T-helper 1 cell treated with Interleukin-12 subunit alpha and Interleukin-12 subunit beta and Interleukin-4 antibody, amounts not matched to agents 30 μg/mL and 1 μg/mL, for 36 hours (primary cell): Measurements from ENCODE around the gene VAT1L.

Source experiments
- H3K27ac Mint-ChIP-seq: one replicate; pipeline ENCODE4 v1.8.0; 2021; ENCODE audit warnings: mild to moderate bottlenecking, mixed read lengths
- H3K27me3 Mint-ChIP-seq: one replicate; pipeline ENCODE4 v1.8.0; 2021; ENCODE audit warnings: low read depth, mixed read lengths
- H3K36me3 Mint-ChIP-seq: one replicate; pipeline ENCODE4 v1.8.0; 2021; ENCODE audit warnings: low read depth, mixed read lengths
- H3K4me1 Mint-ChIP-seq: one replicate; pipeline ENCODE4 v1.8.0; 2021; ENCODE audit warnings: low read depth, mixed read lengths
- H3K4me3 Mint-ChIP-seq: one replicate; pipeline ENCODE4 v1.8.0; 2021; ENCODE audit warnings: mild to moderate bottlenecking, moderate library complexity, mixed read lengths
- H3K9me3 Mint-ChIP-seq: one replicate; pipeline ENCODE4 v1.8.0; 2021; ENCODE audit warnings: mixed read lengths

The VAT1L gene

DNA sequence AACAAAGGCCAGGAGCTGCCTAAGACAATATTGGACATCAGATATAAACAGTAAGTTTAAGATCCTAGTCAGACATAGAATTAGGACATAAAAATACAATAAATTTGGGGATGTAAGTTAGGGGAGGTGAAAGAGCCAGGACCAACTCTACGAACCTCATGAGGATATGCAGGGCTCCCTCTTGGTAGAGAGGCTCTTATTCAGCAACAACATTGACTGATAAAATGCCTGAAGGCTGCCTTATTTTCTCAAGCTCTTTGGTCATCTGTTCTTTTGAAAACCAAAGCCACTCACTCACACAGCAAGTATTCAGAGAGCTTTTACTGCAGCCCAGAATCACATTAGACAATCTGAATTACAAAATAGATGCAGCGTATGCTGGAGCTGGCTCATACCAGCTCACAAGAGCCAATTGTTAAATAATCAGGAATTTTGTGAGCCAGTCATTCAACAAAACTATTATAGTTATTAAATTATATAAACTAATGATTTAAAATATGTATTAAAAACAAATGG, 125.4 kb downstream of the VAT1L start:
- Mint-ChIP-seq H3K36me3 (no peaks in the 10 kb centered on the region), H3K4me3 (no peak overlapping the region), H3K27ac (no peak overlapping the region), H3K27me3 (no peaks in the 10 kb centered on the region), H3K4me1 (no peaks in the 10 kb centered on the region), H3K9me3 (no peaks in the 10 kb centered on the region)

DNA sequence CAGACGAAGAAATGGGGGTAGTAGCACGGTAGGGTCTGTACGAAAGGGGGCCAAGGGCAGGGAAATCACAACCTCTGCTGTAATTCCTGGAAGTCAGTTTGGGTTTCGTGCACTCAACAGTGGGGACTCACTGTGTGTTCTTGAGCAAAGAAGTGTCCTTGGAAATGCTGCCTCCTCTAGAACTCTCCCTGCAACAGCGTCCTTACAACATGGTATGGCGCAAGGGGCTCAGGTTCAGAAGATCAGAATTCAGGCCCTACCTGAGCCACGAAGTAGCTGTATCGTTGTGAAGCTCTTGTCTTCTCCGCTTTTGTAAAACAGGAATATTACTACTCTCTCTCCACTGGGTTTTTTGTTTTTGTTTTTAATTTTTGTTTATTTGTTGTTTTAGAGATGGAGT, 127.7 kb downstream of the VAT1L start:
- Mint-ChIP-seq H3K9me3 (no peaks in the 10 kb centered on the region), H3K4me3 (no peak overlapping the region), H3K27ac (no peak overlapping the region), H3K4me1 (no peaks in the 10 kb centered on the region), H3K36me3 (no peaks in the 10 kb centered on the region), H3K27me3 (no peaks in the 10 kb centered on the region)

DNA sequence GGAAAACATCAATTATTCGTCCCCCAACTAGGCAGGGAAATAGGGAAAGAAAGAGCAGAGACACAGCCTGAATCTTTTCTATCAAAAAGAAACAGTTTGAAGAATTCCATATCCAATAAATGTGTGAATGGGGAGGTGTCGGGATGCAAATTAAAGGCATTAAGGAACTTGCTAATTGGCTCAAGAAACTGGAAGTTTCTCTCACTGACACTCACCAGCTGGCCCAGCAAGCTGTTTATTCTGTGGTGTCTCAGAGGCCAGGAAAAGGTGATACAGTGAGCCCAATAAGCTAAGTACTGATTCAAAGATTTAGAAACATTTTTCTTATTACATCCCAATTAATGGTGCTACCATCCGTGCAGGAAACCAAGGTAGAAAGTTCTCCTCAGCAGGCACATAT, 129.6 kb downstream of the VAT1L start:
- Mint-ChIP-seq H3K9me3 (no peaks in the 10 kb centered on the region), H3K27ac (no peak overlapping the region)

DNA sequence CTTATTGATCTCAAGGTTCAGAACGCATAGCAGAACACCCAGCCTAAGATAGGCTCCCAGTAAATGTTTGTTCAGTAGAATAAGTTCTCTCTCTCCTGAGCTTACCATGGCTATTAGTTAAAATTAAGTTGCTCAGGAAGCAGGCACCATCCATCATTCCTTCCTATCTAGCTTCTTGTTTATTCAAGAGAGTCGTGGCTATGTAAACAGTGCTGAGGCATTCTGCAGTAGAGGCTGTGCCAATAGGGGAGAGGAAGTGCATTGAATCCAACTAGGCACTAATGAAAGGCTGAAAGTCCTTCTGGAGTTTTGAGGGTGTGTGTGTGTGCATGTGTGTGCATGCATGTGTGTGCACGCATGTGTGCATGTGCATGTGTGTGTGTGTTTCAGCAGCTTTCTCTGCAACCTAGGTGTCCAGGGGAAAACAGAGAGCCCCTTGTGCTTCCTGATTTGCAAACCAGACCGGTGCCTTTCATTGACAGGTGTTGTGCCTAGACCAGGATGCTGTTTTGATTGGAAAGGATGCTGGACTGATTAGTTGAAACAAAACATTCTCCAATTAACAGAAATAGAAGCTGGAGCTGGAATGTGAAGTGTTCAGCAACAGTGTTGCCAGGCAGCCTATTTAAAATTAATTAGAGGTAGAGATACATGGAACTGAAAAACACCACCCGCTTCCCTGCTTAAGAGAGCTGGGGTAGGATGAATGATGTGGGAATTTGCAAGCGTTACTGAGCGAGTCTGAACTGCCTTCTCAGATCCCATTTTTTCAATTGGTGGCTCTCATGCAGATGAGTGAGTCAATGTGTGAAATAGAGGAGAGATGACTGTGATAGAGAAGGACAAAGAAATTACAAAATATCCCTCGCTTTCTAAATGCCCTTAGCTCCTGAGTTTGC, 130.7 kb downstream of the VAT1L start:
- no peaks in the 10 kb centered on the region for H3K4me1 Mint-ChIP-seq
- no peak overlapping the region for H3K27ac Mint-ChIP-seq
- H3K9me3 Mint-ChIP-seq: no peaks in the 10 kb centered on the region
- no peaks in the 10 kb centered on the region for H3K36me3 Mint-ChIP-seq
- H3K4me3 Mint-ChIP-seq: no peak overlapping the region
- no peaks in the 10 kb centered on the region for H3K27me3 Mint-ChIP-seq

More for the DNA sequence above, 129.6 kb downstream of the VAT1L start:
- H3K36me3 Mint-ChIP-seq: no peaks in the 10 kb centered on the region
- no peaks in the 10 kb centered on the region for H3K4me1 Mint-ChIP-seq
- H3K27me3 Mint-ChIP-seq: no peaks in the 10 kb centered on the region
- no peak overlapping the region for H3K4me3 Mint-ChIP-seq

DNA sequence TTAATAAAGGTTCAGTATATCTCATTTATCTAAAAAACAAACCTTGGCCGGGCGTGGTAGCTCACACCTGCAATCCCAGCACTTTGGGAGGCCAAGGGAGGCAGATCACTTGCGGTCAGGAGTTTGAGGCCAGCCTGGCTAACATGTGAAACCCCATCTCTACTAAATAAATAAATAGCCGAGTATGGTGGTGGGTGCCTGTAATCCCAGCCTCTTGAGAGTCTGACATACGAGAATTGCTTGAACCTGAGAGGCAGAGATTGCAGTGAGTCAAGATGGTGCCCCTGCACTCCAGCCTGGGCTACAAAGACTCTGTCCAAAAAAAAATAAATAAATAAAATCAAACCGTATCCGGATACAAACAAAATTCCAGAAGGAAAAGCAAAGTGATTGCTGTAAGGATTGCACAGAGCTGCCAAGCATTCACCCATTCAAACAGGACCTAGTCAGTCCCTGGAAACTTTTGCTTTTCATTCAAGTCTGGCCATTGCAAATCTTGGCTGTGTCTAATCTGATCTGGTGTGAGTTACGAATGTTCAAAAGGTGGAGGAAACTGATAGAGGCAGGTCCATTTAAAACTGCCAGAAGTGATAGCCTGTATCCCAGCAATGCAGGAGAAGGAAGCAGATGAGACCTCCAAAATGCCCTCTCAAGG, 131.5 kb downstream of the VAT1L start:
- H3K4me1 Mint-ChIP-seq: no peaks in the 10 kb centered on the region
- no peaks in the 10 kb centered on the region for H3K9me3 Mint-ChIP-seq
- no peak overlapping the region for H3K4me3 Mint-ChIP-seq
- H3K27ac Mint-ChIP-seq: no peak overlapping the region
- H3K36me3 Mint-ChIP-seq: no peaks in the 10 kb centered on the region
- no peaks in the 10 kb centered on the region for H3K27me3 Mint-ChIP-seq

DNA sequence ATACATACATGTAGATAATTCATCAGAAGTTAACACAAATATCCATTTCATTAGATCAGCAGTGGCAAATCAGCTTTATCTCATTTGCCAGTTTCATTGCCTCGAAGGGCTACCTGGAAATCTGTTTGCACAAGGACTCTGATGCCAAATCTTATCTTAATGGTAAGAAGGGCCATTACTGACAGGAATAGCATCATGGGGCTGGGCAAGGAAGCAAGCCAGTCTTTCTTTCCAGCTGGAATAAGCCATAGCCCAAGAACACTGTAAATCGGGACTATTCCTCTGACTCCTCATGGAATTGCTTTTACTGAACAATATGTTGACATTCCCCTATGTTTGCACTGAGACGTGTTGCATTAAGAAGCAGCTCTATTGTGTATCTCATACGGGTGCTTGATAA, 132.6 kb downstream of the VAT1L start:
- Mint-ChIP-seq H3K36me3 (no peaks in the 10 kb centered on the region), H3K4me3 (no peak overlapping the region), H3K4me1 (no peaks in the 10 kb centered on the region), H3K9me3 (no peaks in the 10 kb centered on the region), H3K27me3 (no peaks in the 10 kb centered on the region), H3K27ac (no peak overlapping the region)

DNA sequence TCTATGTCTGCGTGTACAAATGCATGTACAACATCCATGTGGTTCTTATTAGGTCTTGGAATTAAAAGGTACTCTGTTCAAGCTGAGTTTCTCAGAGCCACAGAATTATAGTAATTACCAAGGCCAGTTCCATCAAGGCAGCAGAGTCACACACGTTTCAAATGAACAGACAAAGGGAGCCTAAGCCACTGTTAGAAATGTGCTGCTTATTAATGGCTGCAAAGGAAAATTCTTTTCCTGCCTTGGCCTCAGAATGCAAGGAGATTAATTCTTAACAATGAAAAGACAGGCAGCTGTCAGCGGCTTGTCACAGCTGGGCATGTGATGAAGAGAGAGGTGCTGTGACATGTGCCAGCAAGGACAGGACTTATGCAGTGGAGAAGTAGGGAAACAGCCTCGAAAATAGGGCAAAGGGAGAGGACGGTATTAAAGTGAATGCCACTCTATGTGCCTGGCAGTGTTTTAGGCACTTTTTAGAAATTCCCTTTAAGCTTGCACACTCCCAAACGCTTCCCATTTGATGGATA, 133.9 kb downstream of the VAT1L start:
- no peak overlapping the region for H3K4me3 Mint-ChIP-seq
- H3K27me3 Mint-ChIP-seq: no peaks in the 10 kb centered on the region
- H3K4me1 Mint-ChIP-seq: no peaks in the 10 kb centered on the region

DNA sequence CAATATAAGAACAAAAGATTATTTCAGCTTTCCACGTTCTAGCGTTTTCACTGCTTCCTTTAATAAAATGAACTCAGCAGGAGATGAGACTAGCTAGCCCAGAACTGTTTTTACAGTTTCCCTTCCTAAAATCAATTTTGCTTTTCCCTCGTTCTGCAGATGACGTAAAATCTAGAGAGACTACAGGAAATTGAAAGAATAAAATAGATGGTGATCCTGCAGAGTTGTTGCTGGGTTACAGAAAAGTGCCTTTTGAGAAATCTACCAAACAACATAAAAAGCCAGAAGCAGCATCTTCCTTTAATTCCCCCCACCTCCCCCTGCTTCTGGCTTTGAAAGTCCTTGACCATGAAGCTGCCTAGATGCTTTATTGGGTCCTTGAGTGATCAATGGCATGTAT, 137.2 kb downstream of the VAT1L start:
- Mint-ChIP-seq H3K27me3 (no peaks in the 10 kb centered on the region), H3K4me1 (no peaks in the 10 kb centered on the region)

More for the DNA sequence above, 133.9 kb downstream of the VAT1L start:
- no peak overlapping the region for H3K27ac Mint-ChIP-seq
- H3K36me3 Mint-ChIP-seq: no peaks in the 10 kb centered on the region
- no peaks in the 10 kb centered on the region for H3K9me3 Mint-ChIP-seq

DNA sequence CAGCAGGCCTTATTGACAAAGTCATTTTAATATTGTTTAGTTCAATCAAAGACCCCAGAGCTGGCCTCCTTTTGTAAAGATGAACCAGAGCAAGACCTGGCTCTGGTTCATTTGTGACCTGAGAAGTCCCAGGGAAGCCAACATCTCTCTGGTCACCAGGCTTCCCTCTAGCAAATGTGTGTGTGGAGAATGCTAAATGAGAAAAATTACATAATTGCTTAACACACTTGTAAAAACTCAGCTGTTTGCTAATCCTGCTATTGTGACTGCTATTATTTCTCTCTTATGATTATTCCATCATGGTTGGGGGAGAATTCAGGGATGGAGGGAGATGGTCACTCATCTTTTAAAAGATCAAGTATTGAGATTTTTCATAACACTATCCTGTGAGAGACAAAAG, 139.7 kb downstream of the VAT1L start:
- Mint-ChIP-seq H3K4me3 (no peak overlapping the region), H3K9me3 (no peaks in the 10 kb centered on the region), H3K36me3 (no peaks in the 10 kb centered on the region), H3K4me1 (no peaks in the 10 kb centered on the region), H3K27ac (no peak overlapping the region), H3K27me3 (no peaks in the 10 kb centered on the region)

More for the DNA sequence above, 137.2 kb downstream of the VAT1L start:
- no peak overlapping the region for H3K4me3 Mint-ChIP-seq
- no peak overlapping the region for H3K27ac Mint-ChIP-seq
- H3K9me3 Mint-ChIP-seq: no peaks in the 10 kb centered on the region
- H3K36me3 Mint-ChIP-seq: no peaks in the 10 kb centered on the region

DNA sequence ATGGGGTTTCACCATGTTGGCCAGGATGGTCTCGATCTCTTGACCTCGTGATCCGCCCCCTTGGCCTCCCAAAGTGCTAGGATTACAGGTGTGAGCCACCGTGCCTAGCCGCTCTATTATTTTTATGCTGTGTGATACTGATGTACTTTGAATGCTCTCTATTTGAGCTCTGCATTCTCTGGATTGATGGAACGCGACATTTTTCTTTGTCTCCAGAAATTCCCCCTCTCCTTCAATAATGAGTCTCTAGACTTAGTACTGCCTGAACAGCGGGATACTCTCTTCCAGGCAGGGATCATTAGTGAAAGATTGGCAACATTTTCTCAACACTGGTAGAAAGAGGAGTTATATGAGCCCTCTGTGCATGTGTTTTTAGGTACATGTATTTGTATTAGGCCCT, 140.6 kb downstream of the VAT1L start:
- H3K4me1 Mint-ChIP-seq: no peaks in the 10 kb centered on the region
- no peaks in the 10 kb centered on the region for H3K36me3 Mint-ChIP-seq
- H3K27me3 Mint-ChIP-seq: peaks cover 5% of the 10 kb centered on the region
- no peaks in the 10 kb centered on the region for H3K9me3 Mint-ChIP-seq
- H3K4me3 Mint-ChIP-seq: no peak overlapping the region
- H3K27ac Mint-ChIP-seq: no peak overlapping the region

DNA sequence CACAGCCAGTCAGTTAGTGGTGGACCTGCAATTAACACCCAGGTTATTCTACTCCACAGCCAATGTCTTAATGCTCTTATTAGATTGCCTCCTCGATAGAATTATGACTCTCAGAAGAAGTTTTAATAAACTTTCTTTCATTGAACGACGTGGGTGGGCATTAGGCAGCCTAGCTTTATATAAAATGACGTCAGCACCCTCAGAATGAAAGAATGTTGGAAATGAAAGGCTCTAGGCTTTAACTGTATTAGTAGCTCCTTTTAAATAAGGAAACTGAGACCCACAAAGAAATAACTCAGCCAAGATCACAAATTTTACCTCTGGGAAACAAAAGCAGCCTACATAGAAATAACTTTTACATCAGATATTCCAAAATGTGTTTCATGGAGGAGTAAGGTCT, 142.7 kb downstream of the VAT1L start:
- H3K4me3 Mint-ChIP-seq: no peak overlapping the region
- no peaks in the 10 kb centered on the region for H3K4me1 Mint-ChIP-seq
- H3K36me3 Mint-ChIP-seq: no peaks in the 10 kb centered on the region
- peaks cover 5% of the 10 kb centered on the region for H3K27me3 Mint-ChIP-seq
- no peak overlapping the region for H3K27ac Mint-ChIP-seq
- no peaks in the 10 kb centered on the region for H3K9me3 Mint-ChIP-seq

DNA sequence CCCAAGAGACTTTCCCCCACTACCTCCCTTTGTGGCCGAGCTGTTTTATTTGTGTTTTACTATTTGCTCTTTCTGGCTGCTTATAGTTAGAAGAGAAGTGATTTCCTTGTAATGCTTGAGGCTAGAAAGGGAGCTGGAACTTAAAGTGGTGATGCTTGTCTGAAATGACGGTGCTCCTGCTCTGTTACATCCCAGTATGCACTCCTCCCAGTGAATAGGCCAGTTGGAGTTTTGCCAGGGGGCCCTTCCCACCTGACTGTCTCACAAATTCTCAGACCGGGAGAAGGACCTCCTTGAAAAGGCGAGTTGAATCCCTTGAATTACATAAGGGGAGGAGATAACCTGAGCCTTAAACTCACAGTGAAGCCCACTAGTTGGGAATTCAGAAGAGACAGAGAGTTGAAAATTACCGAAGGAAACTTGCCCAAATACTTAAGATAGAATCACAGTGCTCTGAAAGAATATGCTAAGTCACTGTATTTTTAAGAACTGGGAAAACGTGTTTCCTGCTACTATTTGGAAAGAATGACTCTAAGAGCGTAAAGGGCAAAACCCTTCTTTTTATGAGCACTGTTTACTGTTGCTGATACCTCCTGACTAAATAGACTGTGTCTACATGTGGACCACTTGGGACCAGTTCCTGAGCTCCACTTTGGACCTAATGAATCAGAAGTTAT, 149.2 kb downstream of the VAT1L start:
- peaks cover 5% of the 10 kb centered on the region for H3K27me3 Mint-ChIP-seq
- H3K36me3 Mint-ChIP-seq: no peaks in the 10 kb centered on the region
- H3K9me3 Mint-ChIP-seq: no peaks in the 10 kb centered on the region
- H3K4me3 Mint-ChIP-seq: no peak overlapping the region
- no peaks in the 10 kb centered on the region for H3K4me1 Mint-ChIP-seq
- H3K27ac Mint-ChIP-seq: no peak overlapping the region

DNA sequence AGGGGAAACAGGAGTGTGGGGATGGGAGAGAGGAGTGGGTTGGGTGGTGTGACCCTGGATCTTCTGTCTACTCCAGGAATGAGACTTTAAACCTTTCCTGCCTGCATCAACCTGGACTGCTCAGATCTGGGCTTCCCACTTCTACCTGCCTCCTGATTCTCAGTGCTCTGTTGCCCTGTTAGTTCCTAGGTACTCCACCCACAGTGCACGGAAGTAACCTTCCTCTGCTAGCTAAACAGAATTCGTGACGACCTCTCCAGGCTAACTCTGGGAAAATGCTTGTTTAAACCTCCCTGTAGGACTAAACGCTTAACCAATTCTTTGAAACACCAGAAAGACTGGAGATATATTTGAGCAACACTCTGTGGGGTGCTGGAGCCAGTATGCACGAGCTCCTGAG, 150.5 kb downstream of the VAT1L start:
- Mint-ChIP-seq H3K9me3 (no peaks in the 10 kb centered on the region), H3K36me3 (no peaks in the 10 kb centered on the region), H3K27ac (no peak overlapping the region), H3K4me1 (no peaks in the 10 kb centered on the region), H3K4me3 (no peak overlapping the region), H3K27me3 (no peaks in the 10 kb centered on the region)

DNA sequence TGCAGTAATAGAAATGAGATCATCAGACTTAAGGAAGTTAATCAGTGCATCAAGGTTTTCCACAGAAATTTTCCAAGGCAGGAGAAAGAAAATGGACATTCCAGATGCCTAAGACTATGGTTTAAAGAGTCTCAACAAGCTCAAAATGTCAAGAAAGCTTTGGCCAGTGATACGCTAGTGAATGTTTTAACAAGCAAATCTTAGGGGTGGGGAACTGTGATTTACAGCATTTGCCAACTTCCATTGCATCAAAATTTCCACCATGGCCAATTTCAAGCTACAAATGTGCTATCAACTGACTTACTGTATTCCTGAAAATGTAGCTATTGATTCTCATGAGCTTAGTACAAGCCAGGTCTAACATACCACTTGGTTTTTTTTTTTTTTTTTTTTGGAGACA, 151.6 kb downstream of the VAT1L start:
- Mint-ChIP-seq H3K36me3 (no peaks in the 10 kb centered on the region), H3K4me3 (no peak overlapping the region), H3K27ac (no peak overlapping the region), H3K9me3 (no peaks in the 10 kb centered on the region), H3K27me3 (no peaks in the 10 kb centered on the region), H3K4me1 (no peaks in the 10 kb centered on the region)
